HFFc6 (cell line): ENCODE results near the gene LIME1. TPM values are rescaled to one million over a fixed set of nuclear protein-coding genes. Genes with fewer than 3 reads are reported as not detected.

ENCODE experiments used
- DNase-seq: peaks from one replicate; pipeline ENCODE4 v3.0.0-alpha.2; 2018
- H3K27ac Mint-ChIP-seq: 2 replicates; pipeline ENCODE4 v1.8.0; 2020; ENCODE audit warnings: mild to moderate bottlenecking, mixed read lengths
- H3K27me3 Mint-ChIP-seq: 2 replicates; pipeline ENCODE4 v1.8.0; 2021; ENCODE audit warnings: mild to moderate bottlenecking, moderate library complexity, mixed read lengths; ENCODE audit not compliant: insufficient read depth
- H3K36me3 Mint-ChIP-seq: 2 replicates; pipeline ENCODE4 v1.8.0; 2021; ENCODE audit warnings: low read depth, mixed read lengths
- H3K4me1 Mint-ChIP-seq: 2 replicates; pipeline ENCODE4 v1.8.0; 2020; ENCODE audit warnings: low read depth, mixed read lengths
- H3K4me3 Mint-ChIP-seq: 2 replicates; pipeline ENCODE4 v1.8.0; 2020; ENCODE audit warnings: mild to moderate bottlenecking, moderate library complexity, mixed read lengths
- H3K9me3 Mint-ChIP-seq: 2 replicates; pipeline ENCODE4 v1.8.0; 2020; ENCODE audit warnings: mild to moderate bottlenecking, mixed read lengths
- total RNA-seq, 6 experiments: library from RNA; stranded (reverse); fragmentation: NEBNext Ultra II Directional; extraction: Animal tissue kit (Norgen Biotek cat#: 25700); gene quantifications; 2 replicates in 1 of 6; 3 replicates in 5 of 6; pipeline ENCODE4 v1.2.3, GENCODE V29; 2021
- TF ChIP-seq, protein P1 (sequence below): fragments of 200-600 bp; sonication (generic); IDR thresholded peaks from 2 replicates; pipeline ENCODE4 v1.5.0; 2021; ENCODE audit warnings: antibody characterized with exemption, mild to moderate bottlenecking

The LIME1 gene
- total RNA-seq, 6 experiments from 2014 or later = 3.4 to 6.1 (median 4.6) TPM

DNA sequence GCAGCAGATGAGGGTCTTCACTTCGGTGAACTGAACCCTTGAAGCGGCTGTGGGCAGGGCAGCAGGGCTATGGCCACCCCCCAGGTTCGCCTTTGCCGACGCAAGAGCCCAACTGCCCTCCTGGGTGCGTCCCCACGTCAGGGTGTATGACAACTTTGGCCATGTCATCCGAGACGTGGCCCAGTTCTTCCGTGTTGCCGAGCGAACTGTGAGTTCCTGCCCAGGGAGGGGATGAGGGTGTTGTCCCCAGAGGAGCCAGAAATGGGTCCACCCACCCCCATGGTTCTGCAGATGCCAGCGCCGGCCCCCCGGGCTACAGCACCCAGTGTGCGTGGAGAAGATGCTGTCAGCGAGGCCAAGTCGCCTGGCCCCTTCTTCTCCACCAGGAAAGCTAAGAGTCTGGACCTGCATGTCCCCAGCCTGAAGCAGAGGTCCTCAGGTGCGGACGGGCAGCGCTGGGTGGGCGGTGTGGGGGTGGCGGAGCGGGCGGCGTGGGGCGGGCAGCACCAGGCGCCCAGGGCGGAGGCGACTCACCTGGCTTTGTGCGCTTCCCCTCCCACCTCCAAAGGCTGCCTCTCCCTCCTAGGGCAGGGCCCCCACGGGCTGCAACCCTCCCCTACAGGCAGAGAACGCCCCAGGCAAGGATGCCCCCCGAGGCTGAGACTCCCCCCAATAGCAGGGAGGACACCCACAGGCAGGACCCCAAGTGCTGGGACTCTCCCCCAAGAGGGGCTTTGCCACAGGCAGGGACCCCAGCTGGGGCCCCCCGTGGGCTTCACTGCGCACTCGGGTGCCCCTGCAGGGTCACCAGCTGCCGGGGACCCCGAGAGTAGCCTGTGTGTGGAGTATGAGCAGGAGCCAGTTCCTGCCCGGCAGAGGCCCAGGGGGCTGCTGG, 46.2 kb upstream of the LIME1 start:
- no peaks in the 10 kb centered on the region; the same call in 1 of the 2 replicates for H3K36me3 Mint-ChIP-seq
- no peaks in the 10 kb centered on the region for H3K9me3 Mint-ChIP-seq
- H3K27me3 Mint-ChIP-seq = peaks cover 28% of the 10 kb centered on the region
- no peak for DNase-seq
- peaks cover 10% of the 10 kb centered on the region; the same call in 1 of the 2 replicates for H3K4me1 Mint-ChIP-seq
- peak overlapping the region; percentile 40; the same call in 1 of the 2 replicates for H3K27ac Mint-ChIP-seq
- H3K4me3 Mint-ChIP-seq = no peak overlapping the region
- TF ChIP-seq, protein P1, sequence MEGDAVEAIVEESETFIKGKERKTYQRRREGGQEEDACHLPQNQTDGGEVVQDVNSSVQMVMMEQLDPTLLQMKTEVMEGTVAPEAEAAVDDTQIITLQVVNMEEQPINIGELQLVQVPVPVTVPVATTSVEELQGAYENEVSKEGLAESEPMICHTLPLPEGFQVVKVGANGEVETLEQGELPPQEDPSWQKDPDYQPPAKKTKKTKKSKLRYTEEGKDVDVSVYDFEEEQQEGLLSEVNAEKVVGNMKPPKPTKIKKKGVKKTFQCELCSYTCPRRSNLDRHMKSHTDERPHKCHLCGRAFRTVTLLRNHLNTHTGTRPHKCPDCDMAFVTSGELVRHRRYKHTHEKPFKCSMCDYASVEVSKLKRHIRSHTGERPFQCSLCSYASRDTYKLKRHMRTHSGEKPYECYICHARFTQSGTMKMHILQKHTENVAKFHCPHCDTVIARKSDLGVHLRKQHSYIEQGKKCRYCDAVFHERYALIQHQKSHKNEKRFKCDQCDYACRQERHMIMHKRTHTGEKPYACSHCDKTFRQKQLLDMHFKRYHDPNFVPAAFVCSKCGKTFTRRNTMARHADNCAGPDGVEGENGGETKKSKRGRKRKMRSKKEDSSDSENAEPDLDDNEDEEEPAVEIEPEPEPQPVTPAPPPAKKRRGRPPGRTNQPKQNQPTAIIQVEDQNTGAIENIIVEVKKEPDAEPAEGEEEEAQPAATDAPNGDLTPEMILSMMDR = no peak

DNA sequence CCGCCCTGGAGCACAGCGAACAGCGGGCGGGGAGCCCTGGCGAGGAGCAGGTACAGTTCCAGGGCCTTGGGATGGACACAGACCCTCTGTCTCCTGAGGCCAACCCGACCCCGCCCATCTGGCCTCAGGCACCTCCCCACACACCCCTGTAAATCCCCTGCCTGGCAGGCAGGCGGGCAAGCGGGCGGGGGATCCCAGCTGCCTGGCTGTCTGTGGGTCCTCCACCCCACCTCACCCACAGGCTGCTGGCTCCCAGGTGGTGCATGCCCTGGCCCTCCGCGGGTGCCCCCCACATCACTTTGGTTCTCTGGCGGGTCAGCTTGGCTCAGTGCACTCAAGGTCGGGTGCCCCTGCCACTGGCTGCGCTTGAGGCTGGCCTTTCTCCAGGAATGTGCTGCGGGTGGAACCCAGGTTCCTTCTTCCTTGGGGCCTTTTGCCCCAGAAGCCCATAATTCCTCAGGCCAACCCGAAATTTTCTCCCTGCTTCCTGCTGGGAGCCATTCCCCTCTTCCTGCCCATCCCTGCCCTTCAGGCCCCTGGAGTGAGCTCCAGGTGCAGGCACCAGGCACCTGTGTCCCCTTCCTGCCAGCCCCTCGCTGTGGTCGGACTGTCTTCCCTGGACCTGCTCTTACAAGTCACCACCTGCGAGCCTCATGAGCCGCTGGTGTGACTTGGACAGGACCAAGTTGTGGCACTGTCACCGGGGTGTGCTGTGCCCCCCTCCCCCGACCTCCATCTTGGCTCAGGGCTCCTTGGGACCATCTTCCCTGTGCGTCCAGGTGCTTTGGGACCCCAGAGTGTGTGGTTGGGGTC, 45.4 kb upstream of the LIME1 start:
- no peaks in the 10 kb centered on the region; the same call in 1 of the 2 replicates for H3K36me3 Mint-ChIP-seq
- H3K4me1 Mint-ChIP-seq = peaks cover 9% of the 10 kb centered on the region; the same call in 1 of the 2 replicates
- DNase-seq = no peak
- H3K4me3 Mint-ChIP-seq = no peak overlapping the region; the same call in 1 of the 2 replicates
- peaks cover 32% of the 10 kb centered on the region for H3K27me3 Mint-ChIP-seq
- peak overlapping the region; percentile 61 for H3K27ac Mint-ChIP-seq
- TF ChIP-seq, protein P1 = no peak
- H3K9me3 Mint-ChIP-seq = no peaks in the 10 kb centered on the region

DNA sequence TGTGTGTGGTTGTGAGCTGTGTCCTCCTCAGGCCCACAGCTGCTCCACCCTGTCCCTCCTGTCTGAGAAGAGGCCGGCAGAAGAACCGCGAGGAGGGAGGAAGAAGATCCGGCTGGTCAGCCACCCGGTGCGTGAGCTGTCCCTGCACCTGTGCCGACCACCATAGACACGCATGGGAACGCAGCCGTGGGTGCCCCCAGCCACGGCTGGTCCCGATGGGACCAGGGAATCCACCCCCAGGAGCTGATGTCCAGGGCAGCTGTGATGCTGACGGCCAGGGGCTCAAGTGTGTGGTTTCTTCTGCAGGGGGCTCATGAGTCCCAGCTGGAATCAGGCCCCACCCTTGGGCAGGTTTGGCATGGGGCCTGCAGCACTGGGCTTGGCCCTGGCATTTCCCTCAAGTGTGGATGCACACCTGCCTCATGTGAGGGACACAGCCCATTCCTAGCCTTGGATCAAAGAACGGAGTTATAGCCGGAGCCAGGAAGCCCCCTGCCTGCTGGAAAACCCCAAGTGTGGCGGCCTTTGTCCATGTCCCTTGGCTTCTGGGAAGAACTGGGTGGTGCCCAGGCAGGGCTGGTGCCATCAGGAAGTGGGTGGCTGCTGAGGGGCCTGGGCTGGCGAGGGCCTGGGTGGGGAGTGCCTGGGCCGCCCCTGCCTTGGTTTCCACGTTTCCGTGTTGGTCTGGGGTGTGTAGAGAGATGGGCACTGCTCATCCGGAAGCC, 44.6 kb upstream of the LIME1 start:
- Mint-ChIP-seq H3K27ac (peak overlapping the region; percentile 61; the same call in 1 of the 2 replicates), H3K9me3 (no peaks in the 10 kb centered on the region), H3K36me3 (no peaks in the 10 kb centered on the region; the same call in 1 of the 2 replicates), H3K27me3 (peaks cover 36% of the 10 kb centered on the region), H3K4me3 (no peak overlapping the region; the same call in 1 of the 2 replicates), H3K4me1 (peaks cover 2% of the 10 kb centered on the region; the same call in 1 of the 2 replicates)
- DNase-seq = no peak
- TF ChIP-seq, protein P1 = no peak

DNA sequence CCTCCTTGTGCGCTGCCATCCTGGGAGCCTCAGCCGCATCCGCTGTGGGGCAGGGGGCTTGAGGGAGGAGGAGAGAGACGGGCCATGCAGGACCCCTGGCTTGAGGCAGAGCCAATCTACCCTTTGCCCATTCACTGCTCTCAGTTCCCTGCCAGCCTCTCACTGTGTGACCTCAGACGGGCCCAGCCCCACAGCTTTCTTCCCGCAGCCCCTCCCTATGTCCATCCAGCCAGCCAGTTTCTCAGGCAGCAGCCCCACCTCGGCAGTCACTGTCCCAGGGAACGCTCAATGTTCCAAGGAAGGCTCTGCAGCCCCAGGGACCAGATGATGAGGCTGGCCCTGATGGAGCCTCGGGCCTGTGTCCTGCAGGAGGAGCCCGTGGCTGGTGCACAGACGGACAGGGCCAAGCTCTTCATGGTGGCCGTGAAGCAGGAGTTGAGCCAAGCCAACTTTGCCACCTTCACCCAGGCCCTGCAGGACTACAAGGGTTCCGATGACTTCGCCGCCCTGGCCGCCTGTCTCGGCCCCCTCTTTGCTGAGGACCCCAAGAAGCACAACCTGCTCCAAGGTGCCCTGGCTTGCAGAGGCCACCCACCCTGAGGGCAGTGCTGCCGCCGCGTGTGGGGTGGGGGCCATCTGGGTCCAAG, 43.9 kb upstream of the LIME1 start:
- DNase-seq = peak; percentile 20
- peaks cover 41% of the 10 kb centered on the region for H3K27me3 Mint-ChIP-seq
- H3K36me3 Mint-ChIP-seq = no peaks in the 10 kb centered on the region; the same call in 1 of the 2 replicates
- no peaks in the 10 kb centered on the region for H3K9me3 Mint-ChIP-seq
- H3K4me3 Mint-ChIP-seq = no peak overlapping the region
- H3K4me1 Mint-ChIP-seq = no peaks in the 10 kb centered on the region
- H3K27ac Mint-ChIP-seq = peak overlapping the region; percentile 66
- TF ChIP-seq, protein P1 = peak; percentile 18; the same call in 1 of the 2 replicates
